CD4-positive, alpha-beta T cell (primary cell): ENCODE data around the gene METTL6. TPM values are rescaled to one million over a fixed set of nuclear protein-coding genes. Genes with fewer than 3 reads are reported as not detected.

ENCODE experiments used
- ATAC-seq: fragments of 200-7000 bp; cut with Tn5 transposase; one replicate; pipeline ENCODE4 v1.10.0; 2022; ENCODE audit warnings: mild to moderate bottlenecking; ENCODE audit not compliant: poor library complexity
- CTCF ChIA-PET: fragments of 350-600 bp; sonication (Branson Sonifier 250); formaldehyde crosslinking; loops from one replicate; lab custom pipeline; 2021; ENCODE audit warnings: antibody characterized with exemption, inconsistent platforms; lab: Charles Lee
- POLR2A ChIA-PET: fragments of 350-600 bp; sonication (Branson Sonifier 250); formaldehyde crosslinking; loops from one replicate; lab custom pipeline; 2021; ENCODE audit warnings: antibody characterized with exemption, inconsistent platforms; lab: Charles Lee
- DNase-seq, 14 experiments: peaks; one replicate each; pipeline ENCODE4 v3.0.0-alpha.2; 2013 to 2020; ENCODE audit warnings: mixed read lengths in 2 of 14
- H3K27ac ChIP-seq, 2 donors: one replicate each; pipeline versions ENCODE4 v1.5.1 to v1.7.0; 2013; ENCODE audit warnings: low read length in 2 of 2, low read depth in 1 of 2, mild to moderate bottlenecking in 1 of 2
- H3K27me3 ChIP-seq, 2 experiments: 1 replicate in 1 of 2; 2 replicates in 1 of 2; pipeline versions ENCODE4 v1.6.1 to v1.7.0; 2013; ENCODE audit warnings: low read length in 2 of 2, control low read depth in 1 of 2, mild to moderate bottlenecking in 1 of 2, moderate library complexity in 1 of 2; ENCODE audit not compliant: insufficient read depth in 2 of 2, control insufficient read depth in 1 of 2
- H3K36me3 ChIP-seq: one replicate; pipeline ENCODE4 v1.6.1; 2013; ENCODE audit warnings: low read length, control low read depth; ENCODE audit not compliant: insufficient read depth
- H3K4me1 ChIP-seq: one replicate; pipeline ENCODE4 v1.6.1; 2013; ENCODE audit warnings: low read length, control low read depth; ENCODE audit not compliant: insufficient read depth
- H3K4me3 ChIP-seq: one replicate; pipeline ENCODE4 v1.5.1; 2013; ENCODE audit warnings: mild to moderate bottlenecking, low read length, moderate library complexity
- H3K9me3 ChIP-seq, 2 experiments: 1 replicate in 1 of 2; 2 replicates in 1 of 2; pipeline versions ENCODE4 v1.6.1 to v1.7.0; 2013; ENCODE audit warnings: low read length in 2 of 2, mild to moderate bottlenecking in 2 of 2, control low read depth in 1 of 2, moderate library complexity in 1 of 2; ENCODE audit not compliant: control insufficient read depth in 1 of 2, insufficient read depth in 1 of 2
- H3K27ac Mint-ChIP-seq: one replicate; pipeline ENCODE4 v1.8.0; 2020; ENCODE audit warnings: mixed read lengths
- H3K27me3 Mint-ChIP-seq: one replicate; pipeline ENCODE4 v1.8.0; 2021; ENCODE audit warnings: mixed read lengths
- H3K36me3 Mint-ChIP-seq: one replicate; pipeline ENCODE4 v1.8.0; 2021; ENCODE audit warnings: low read depth, mixed read lengths
- H3K4me1 Mint-ChIP-seq: one replicate; pipeline ENCODE4 v1.8.0; 2021; ENCODE audit warnings: low read depth, mixed read lengths
- H3K4me3 Mint-ChIP-seq: one replicate; pipeline ENCODE4 v1.8.0; 2020; ENCODE audit warnings: mild to moderate bottlenecking, mixed read lengths
- H3K9me3 Mint-ChIP-seq: one replicate; pipeline ENCODE4 v1.8.0; 2020; ENCODE audit warnings: mixed read lengths
- CTCF ChIP-seq: fragments of 200-600 bp; IDR thresholded peaks from one replicate; pipeline ENCODE4 v1.8.0; 2022; ENCODE audit warnings: antibody characterized with exemption, mild to moderate bottlenecking
- intact Hi-C, 2 experiments: fragments of 100-400 bp; cut with DNase I in 1 of 2; cut with micrococcal nuclease in 1 of 2; formaldehyde crosslinking; loops; one replicate each; pipeline versions ENCODE4 v1.15.1 to v1.9.0; 2023 to 2025; cut with DNase I, micrococcal nuclease
- total RNA-seq, 174 experiments: library from RNA in 2 of 174; stranded (reverse) in 2 of 174; gene quantifications; one replicate each; pipeline ENCODE4 v1.2.3 and lab custom pipeline; 2021 to 2026

The METTL6 gene
- total RNA-seq, 2 experiments from 2014 or later, result 4.7 to 5.7 TPM

- Mint-ChIP-seq H3K36me3 (peaks cover 96% of the 10 kb centered on the region), H3K9me3 (no peaks in the 10 kb centered on the region), H3K4me1 (no peaks in the 10 kb centered on the region), H3K4me3 (no peak overlapping the region), H3K27ac (no peak overlapping the region), H3K27me3 (no peaks in the 10 kb centered on the region)
- ChIA-PET POLR2A (no interaction called here), CTCF (interaction anchor here (0.8 kb wide), 1 partner anchor 107 kb away, joined by 3 read pairs; the partner anchor contains the start of gene SH3BP5)
- peak in 2 of 14 experiments; percentile 45 to 56 for DNase-seq
- H3K4me1 ChIP-seq, result peaks cover 4% of the 10 kb centered on the region
- ATAC-seq, result no peak
- H3K27me3 ChIP-seq, result no peaks in the 10 kb centered on the region
- no peak overlapping the region for H3K27ac ChIP-seq
- intact Hi-C loops, result loop anchor here in 1 of 2 experiments (5.0 to 10.0 kb wide), 3 partner anchors 116 to 774 kb away; no protein-coding TSS in a partner anchor
- peaks cover 91% of the 10 kb centered on the region for H3K36me3 ChIP-seq
- TF ChIP-seq CTCF, result no peak
- no peak overlapping the region for H3K4me3 ChIP-seq
- no peaks in the 10 kb centered on the region for H3K9me3 ChIP-seq
Observed at GRCh38 chr3:15438983-15439382, 11.6 kb upstream of the METTL6 start.

- H3K9me3 ChIP-seq, result no peaks in the 10 kb centered on the region
- ChIA-PET CTCF (no interaction called here), POLR2A (no interaction called here)
- no peak for ATAC-seq
- no peaks in the 10 kb centered on the region for H3K27me3 Mint-ChIP-seq
- H3K36me3 ChIP-seq, result peaks cover 97% of the 10 kb centered on the region
- H3K9me3 Mint-ChIP-seq, result no peaks in the 10 kb centered on the region
- no peak overlapping the region for H3K4me3 ChIP-seq
- peaks cover 89% of the 10 kb centered on the region for H3K36me3 Mint-ChIP-seq
- H3K4me1 ChIP-seq, result peaks cover 4% of the 10 kb centered on the region
- TF ChIP-seq CTCF, result no peak
- peaks cover 16% of the 10 kb centered on the region for H3K4me1 Mint-ChIP-seq
- H3K27ac Mint-ChIP-seq, result no peak overlapping the region
- no peak overlapping the region for H3K4me3 Mint-ChIP-seq
- intact Hi-C loops, result loop anchor here in 1 of 2 experiments (5.0 to 10.0 kb wide), 3 partner anchors 119 to 771 kb away; no protein-coding TSS in a partner anchor
- no peak overlapping the region for H3K27ac ChIP-seq
- H3K27me3 ChIP-seq, result no peaks in the 10 kb centered on the region
- no peak for DNase-seq
Observed at GRCh38 chr3:15436246-15436645, 8.9 kb upstream of the METTL6 start.

- Histone ChIP-seq H3K36me3 (peaks cover 92% of the 10 kb centered on the region), H3K27me3 (no peaks in the 10 kb centered on the region), H3K9me3 (no peaks in the 10 kb centered on the region), H3K27ac (no peak overlapping the region), H3K4me1 (peaks cover 3% of the 10 kb centered on the region), H3K4me3 (no peak overlapping the region)
- DNase-seq (no peak), ATAC-seq (no peak)
- Mint-ChIP-seq H3K27ac (no peak overlapping the region), H3K4me3 (no peak overlapping the region), H3K4me1 (peaks cover 19% of the 10 kb centered on the region), H3K36me3 (peaks cover 84% of the 10 kb centered on the region), H3K27me3 (no peaks in the 10 kb centered on the region), H3K9me3 (no peaks in the 10 kb centered on the region)
- ChIA-PET CTCF (no interaction called here), POLR2A (no interaction called here)
- TF ChIP-seq CTCF, result no peak
- intact Hi-C loops, result loop anchor here in 1 of 2 experiments (5.0 to 10.0 kb wide), 3 partner anchors 120 to 770 kb away; no protein-coding TSS in a partner anchor
Observed at GRCh38 chr3:15434756-15435155, 7.4 kb upstream of the METTL6 start.
